Measurements from ENCODE around the gene REG1B. TPM values are rescaled to one million over a fixed set of nuclear protein-coding genes. Genes with fewer than 3 reads are reported as not detected.

Gene REG1B
- total and polyA plus RNA-seq, 9 donors = 1.7 to 10.5 (median 8.1) TPM; not detected in 6

GRCh38 chr2:79120194-79120713, 32.5 kb upstream of the REG1B start, which contains the start of gene REG1A:
REG1A (plus strand) TSS chr2:79120488; CDS start chr2:79120862, 374 bp downstream.
- Histone ChIP-seq H3K9me3 (no peaks in the 10 kb centered on the region), H3K4me1 (ENCODE audit: insufficient read depth) (no peaks in the 10 kb centered on the region), H3K27me3 (no peaks in the 10 kb centered on the region), H3K4me3 (no peak within 1 kb of the TSS), H3K27ac (no peak within 1 kb of the TSS), H3K36me3 (no peaks in the 10 kb centered on the region)
- no peak for TF ChIP-seq POLR2A (IDR thresholded peaks at IDR 0.05)
- TF ChIP-seq CTCF (IDR thresholded peaks at IDR 0.05) = no peak
- no peak for TF ChIP-seq EP300 (IDR thresholded peaks at IDR 0.05)
- intact Hi-C loops (cut with DNase I) = no loop called here
- DNase-seq = no peak
- WGBS, 3 donors = 65 to 70% (median 67%) methylated on average over 6 of the region's 6 CpGs

GRCh38 chr2:79116997-79117928, 29.5 kb upstream of the REG1B start:
- H3K9me3 ChIP-seq = no peaks in the 10 kb centered on the region
- no peak overlapping the region for H3K4me3 ChIP-seq
- no peak overlapping the region for H3K27ac ChIP-seq
- no peaks in the 10 kb centered on the region for H3K4me1 ChIP-seq (ENCODE audit: insufficient read depth)
- DNase-seq = no peak
- TF ChIP-seq POLR2A (IDR thresholded peaks at IDR 0.05) (no peak), EP300 (IDR thresholded peaks at IDR 0.05) (no peak), CTCF (IDR thresholded peaks at IDR 0.05) (no peak)
- 18 to 27% (median 23%) methylated on average over 2 of the region's 2 CpGs for WGBS, 3 donors
- no peaks in the 10 kb centered on the region for H3K27me3 ChIP-seq
- intact Hi-C loops (cut with DNase I) = no loop called here
- no peaks in the 10 kb centered on the region for H3K36me3 ChIP-seq

GRCh38 chr2:79114797-79115494, 27.2 kb upstream of the REG1B start:
- no peaks in the 10 kb centered on the region for H3K36me3 ChIP-seq

More at GRCh38 chr2:79114797-79115494, 27.2 kb upstream of the REG1B start:
- intact Hi-C loops (cut with DNase I) = no loop called here
- Histone ChIP-seq H3K9me3 (no peaks in the 10 kb centered on the region), H3K27me3 (no peaks in the 10 kb centered on the region), H3K4me1 (ENCODE audit: insufficient read depth) (no peaks in the 10 kb centered on the region), H3K4me3 (no peak overlapping the region), H3K27ac (no peak overlapping the region)
- 68 to 77% (median 71%) methylated on average over 3 of the region's 3 CpGs for WGBS, 3 donors
- DNase-seq = no peak
- TF ChIP-seq POLR2A (IDR thresholded peaks at IDR 0.05) (no peak), CTCF (IDR thresholded peaks at IDR 0.05) (no peak), EP300 (IDR thresholded peaks at IDR 0.05) (no peak)

Measured in ovary (tissue), 9 donors.